Activated naive CD8-positive, alpha-beta T cell treated with anti-CD3 and anti-CD28 coated beads, Interleukin-2, amount 10 ng/mL, durations not matched to agents 7 days and 5 days (primary cell): ENCODE results near the gene EEF1AKMT1. TPM values are rescaled to one million over a fixed set of nuclear protein-coding genes. Genes with fewer than 3 reads are reported as not detected.

Experiments
- ATAC-seq: fragments of 150-1000 bp; cut with Tn5 transposase; one replicate; pipeline ENCODE4 v1.10.0; 2021; ENCODE audit warnings: low read depth, moderate library complexity
- POLR2A ChIA-PET: fragments of 350-600 bp; sonication (Branson Sonifier 250); formaldehyde crosslinking; loops from one replicate; lab custom pipeline; 2021; ENCODE audit warnings: antibody characterized with exemption; lab: Charles Lee
- DNase-seq: peaks from one replicate; pipeline ENCODE4 v3.0.0; 2021
- H3K27ac Mint-ChIP-seq: one replicate; pipeline ENCODE4 v1.8.0; 2022; ENCODE audit warnings: mild to moderate bottlenecking, mixed read lengths
- H3K27me3 Mint-ChIP-seq: one replicate; pipeline ENCODE4 v1.8.0; 2022; ENCODE audit warnings: mild to moderate bottlenecking, moderate library complexity, mixed read lengths
- H3K36me3 Mint-ChIP-seq: one replicate; pipeline ENCODE4 v1.8.0; 2021; ENCODE audit warnings: mild to moderate bottlenecking, mixed read lengths
- H3K4me1 Mint-ChIP-seq: one replicate; pipeline ENCODE4 v1.8.0; 2021; ENCODE audit warnings: mixed read lengths
- H3K4me3 Mint-ChIP-seq: one replicate; pipeline ENCODE4 v1.8.0; 2022; ENCODE audit warnings: mild to moderate bottlenecking, moderate library complexity, mixed read lengths
- H3K9me3 Mint-ChIP-seq: one replicate; pipeline ENCODE4 v1.8.0; 2021; ENCODE audit warnings: mixed read lengths
- total RNA-seq, 2 experiments: library from RNA; stranded (reverse); gene quantifications; one replicate each; pipeline ENCODE4 v1.2.3, GENCODE V29; 2021

The EEF1AKMT1 gene
- total RNA-seq, 2 experiments from 2014 or later, result 7.1 to 9.0 TPM

- POLR2A ChIA-PET, result no interaction called here
- ATAC-seq (no peak), DNase-seq (no peak)
- H3K27ac Mint-ChIP-seq, result peak overlapping the region; percentile 2
- peaks cover 16% of the 10 kb centered on the region for H3K36me3 Mint-ChIP-seq
- no peaks in the 10 kb centered on the region for H3K27me3 Mint-ChIP-seq
- H3K4me1 Mint-ChIP-seq, result peaks cover 13% of the 10 kb centered on the region
- no peaks in the 10 kb centered on the region for H3K9me3 Mint-ChIP-seq
- no peak overlapping the region for H3K4me3 Mint-ChIP-seq
Measured at GRCh38 chr13:20798027-20798426, 24.3 kb upstream of the EEF1AKMT1 start.

DNA sequence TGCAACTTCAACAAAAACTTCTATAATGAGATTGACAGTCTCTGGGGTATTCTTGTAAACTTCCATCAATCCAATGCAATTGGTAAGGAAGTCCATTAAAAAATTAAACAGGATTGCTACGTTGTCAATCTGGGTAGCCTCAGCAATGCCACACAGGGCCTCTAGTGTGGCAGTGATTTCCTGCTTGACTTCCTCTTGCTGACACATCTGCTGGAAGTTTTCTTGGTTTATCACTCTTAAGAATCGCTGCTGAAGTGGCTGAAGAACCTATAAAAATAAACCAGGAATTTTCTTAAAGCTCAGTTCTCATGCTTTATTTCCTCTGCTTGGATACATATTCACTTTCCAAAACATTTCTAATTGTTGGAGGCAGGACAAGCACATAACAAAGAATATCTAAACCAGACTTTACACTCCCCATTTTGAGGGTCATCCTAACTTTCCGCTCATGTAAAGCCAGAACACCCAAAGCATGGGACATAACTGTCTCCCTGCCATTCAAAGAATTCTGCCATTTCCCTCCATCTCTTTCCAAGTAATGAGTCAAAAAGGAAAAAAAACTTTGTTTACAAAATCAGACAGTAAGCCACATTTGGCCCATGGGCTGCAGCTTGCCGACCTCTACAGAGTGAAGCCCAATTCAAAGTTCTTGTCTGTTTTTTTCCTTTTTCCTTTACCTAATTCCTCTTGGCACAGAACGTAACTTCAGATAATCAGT is 23.2 kb upstream of the EEF1AKMT1 start:
- Mint-ChIP-seq H3K27ac (no peak overlapping the region), H3K27me3 (no peaks in the 10 kb centered on the region), H3K4me3 (peak overlapping the region; percentile 15), H3K36me3 (peaks cover 16% of the 10 kb centered on the region), H3K4me1 (peaks cover 12% of the 10 kb centered on the region), H3K9me3 (no peaks in the 10 kb centered on the region)
- no peak for DNase-seq
- POLR2A ChIA-PET, result no interaction called here
- no peak for ATAC-seq

- POLR2A ChIA-PET, result no interaction called here
Measured at GRCh38 chr13:20789665-20790064, 15.9 kb upstream of the EEF1AKMT1 start.

GRCh38 chr13:20788312-20788711 is 14.6 kb upstream of the EEF1AKMT1 start:
- POLR2A ChIA-PET, result interaction anchor here (0.7 to 1.2 kb wide), 2 partner anchors 14 to 123 kb away, joined by 3 read pairs; partner anchors contain the start of gene EEF1AKMT1
- Mint-ChIP-seq H3K27ac (no peak overlapping the region), H3K36me3 (peaks cover 18% of the 10 kb centered on the region), H3K4me1 (peaks cover 6% of the 10 kb centered on the region), H3K27me3 (no peaks in the 10 kb centered on the region), H3K4me3 (no peak overlapping the region), H3K9me3 (no peaks in the 10 kb centered on the region)
- ATAC-seq (no peak), DNase-seq (no peak)

More at GRCh38 chr13:20789665-20790064, 15.9 kb upstream of the EEF1AKMT1 start:
- Mint-ChIP-seq H3K27ac (no peak overlapping the region), H3K9me3 (no peaks in the 10 kb centered on the region), H3K27me3 (no peaks in the 10 kb centered on the region), H3K4me1 (peaks cover 2% of the 10 kb centered on the region), H3K36me3 (peaks cover 14% of the 10 kb centered on the region), H3K4me3 (no peak overlapping the region)
- ATAC-seq, result no peak
- DNase-seq, result no peak

DNA sequence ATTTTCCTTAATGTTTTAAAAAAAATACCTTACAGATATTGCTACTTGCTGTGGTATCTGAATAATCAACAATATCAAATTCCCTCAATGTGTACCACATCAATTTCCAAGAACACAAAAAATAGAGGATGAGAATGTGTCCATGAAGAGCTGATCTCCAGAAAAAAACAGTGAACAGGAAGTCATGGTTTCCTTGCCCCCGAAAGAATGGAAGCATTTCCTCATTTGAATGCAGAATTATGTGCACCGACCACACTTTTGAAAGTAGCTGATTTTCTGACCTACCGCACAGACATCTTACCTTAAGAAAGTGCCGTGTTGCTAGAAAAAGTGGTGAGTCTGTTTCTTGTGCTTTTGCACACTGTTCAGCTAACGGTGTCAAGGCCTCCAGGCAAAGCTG is 13.4 kb upstream of the EEF1AKMT1 start:
- H3K36me3 Mint-ChIP-seq, result peaks cover 20% of the 10 kb centered on the region
- H3K27ac Mint-ChIP-seq, result no peak overlapping the region
- DNase-seq, result no peak
- H3K27me3 Mint-ChIP-seq, result no peaks in the 10 kb centered on the region
- POLR2A ChIA-PET, result interaction anchor here (1.2 kb wide), 1 partner anchor 13 kb away, joined by 3 read pairs; the partner anchor contains the start of gene EEF1AKMT1
- no peak for ATAC-seq
- H3K4me1 Mint-ChIP-seq, result peaks cover 6% of the 10 kb centered on the region
- no peak overlapping the region for H3K4me3 Mint-ChIP-seq
- no peaks in the 10 kb centered on the region for H3K9me3 Mint-ChIP-seq

DNA sequence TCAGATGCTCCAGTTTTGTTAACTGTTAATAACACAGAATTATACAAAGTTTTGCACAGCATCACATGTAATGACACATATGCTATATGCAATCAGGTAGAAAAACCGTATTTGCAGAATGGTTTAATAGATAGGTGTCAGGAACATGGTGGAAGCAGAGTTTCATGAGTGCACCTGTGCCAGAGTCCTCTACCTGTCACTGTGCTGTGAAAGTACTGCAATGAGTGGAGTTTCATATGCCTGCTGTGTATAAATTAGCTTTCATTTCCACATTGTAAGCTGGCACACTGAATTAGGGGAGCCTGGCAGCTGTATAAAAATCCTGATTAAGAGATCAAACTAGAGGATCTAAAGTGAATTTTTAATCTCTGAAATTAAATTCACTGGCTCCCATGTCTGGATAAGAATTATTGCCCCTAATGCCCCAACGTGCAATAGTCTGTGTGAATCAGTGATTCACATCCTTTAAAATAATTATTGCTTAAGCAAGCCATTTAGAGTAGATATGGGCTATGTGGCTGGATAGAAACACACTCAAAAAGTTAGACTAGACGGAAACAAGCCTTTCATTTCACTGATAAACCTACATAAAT is 8.5 kb upstream of the EEF1AKMT1 start:
- ATAC-seq, result no peak
- H3K27ac Mint-ChIP-seq, result no peak overlapping the region
- no peak for DNase-seq
- H3K27me3 Mint-ChIP-seq, result no peaks in the 10 kb centered on the region
- H3K4me1 Mint-ChIP-seq, result peaks cover 4% of the 10 kb centered on the region
- peaks cover 17% of the 10 kb centered on the region for H3K36me3 Mint-ChIP-seq
- H3K4me3 Mint-ChIP-seq, result no peak overlapping the region
- no peaks in the 10 kb centered on the region for H3K9me3 Mint-ChIP-seq
- POLR2A ChIA-PET, result interaction anchor here (1.8 kb wide), 1 partner anchor 9 kb away, joined by 8 read pairs; the partner anchor contains the start of gene EEF1AKMT1

DNA sequence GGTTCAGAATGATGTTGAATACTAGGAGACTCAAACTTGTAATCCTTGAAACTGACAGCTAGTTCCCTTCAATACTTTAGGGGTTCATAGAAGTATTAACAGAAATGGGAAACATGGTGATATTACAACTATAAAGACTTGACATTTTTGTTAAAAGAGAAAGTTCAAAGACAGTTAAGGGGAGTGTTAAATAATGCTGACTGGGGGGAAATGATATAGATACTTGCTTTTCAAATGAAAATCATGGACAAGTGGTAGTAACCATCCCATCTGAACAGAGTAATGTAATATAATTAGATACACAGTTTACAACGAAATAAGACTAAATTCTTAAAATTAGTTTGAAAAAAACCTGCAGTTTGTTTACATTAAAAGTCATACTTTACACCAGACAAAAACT is 6.6 kb upstream of the EEF1AKMT1 start:
- ATAC-seq (no peak), DNase-seq (no peak)
- Mint-ChIP-seq H3K4me3 (no peak overlapping the region), H3K4me1 (peaks cover 4% of the 10 kb centered on the region), H3K27ac (no peak overlapping the region), H3K27me3 (no peaks in the 10 kb centered on the region), H3K9me3 (no peaks in the 10 kb centered on the region), H3K36me3 (peaks cover 16% of the 10 kb centered on the region)
- POLR2A ChIA-PET, result no interaction called here

- Mint-ChIP-seq H3K27ac (no peak overlapping the region), H3K4me1 (peaks cover 8% of the 10 kb centered on the region), H3K36me3 (peaks cover 16% of the 10 kb centered on the region), H3K4me3 (no peak overlapping the region), H3K9me3 (no peaks in the 10 kb centered on the region), H3K27me3 (no peaks in the 10 kb centered on the region)
- no peak for DNase-seq
- POLR2A ChIA-PET, result no interaction called here
- ATAC-seq, result no peak
Measured at GRCh38 chr13:20779405-20779804, 5.6 kb upstream of the EEF1AKMT1 start.

- POLR2A ChIA-PET, result no interaction called here
- no peak for DNase-seq
- Mint-ChIP-seq H3K27me3 (no peaks in the 10 kb centered on the region), H3K4me3 (no peak overlapping the region), H3K4me1 (peaks cover 8% of the 10 kb centered on the region), H3K36me3 (peaks cover 10% of the 10 kb centered on the region), H3K9me3 (no peaks in the 10 kb centered on the region), H3K27ac (no peak overlapping the region)
- ATAC-seq, result no peak
Measured at GRCh38 chr13:20778311-20778710, 4.5 kb upstream of the EEF1AKMT1 start.

- no peak overlapping the region for H3K4me3 Mint-ChIP-seq
Measured at GRCh38 chr13:20776751-20777150, 3.0 kb upstream of the EEF1AKMT1 start.

GRCh38 chr13:20775961-20776360 is 2.2 kb upstream of the EEF1AKMT1 start:
- Mint-ChIP-seq H3K9me3 (no peaks in the 10 kb centered on the region), H3K4me1 (peaks cover 21% of the 10 kb centered on the region), H3K36me3 (peaks cover 13% of the 10 kb centered on the region), H3K27me3 (no peaks in the 10 kb centered on the region), H3K27ac (no peak overlapping the region), H3K4me3 (no peak overlapping the region)
- ATAC-seq (no peak), DNase-seq (no peak)
- POLR2A ChIA-PET, result no interaction called here

More at GRCh38 chr13:20776751-20777150, 3.0 kb upstream of the EEF1AKMT1 start:
- Mint-ChIP-seq H3K36me3 (peaks cover 9% of the 10 kb centered on the region), H3K9me3 (no peaks in the 10 kb centered on the region), H3K4me1 (peaks cover 18% of the 10 kb centered on the region), H3K27ac (no peak overlapping the region), H3K27me3 (no peaks in the 10 kb centered on the region)
- POLR2A ChIA-PET, result no interaction called here
- DNase-seq, result no peak
- no peak for ATAC-seq

GRCh38 chr13:20774746-20775145 is 985 bp upstream of the EEF1AKMT1 start:
- POLR2A ChIA-PET, result interaction anchor here (1.6 to 2.5 kb wide), 2 partner anchors 13 to 128 kb away, joined by 3 to 6 read pairs; partner anchors contain the start of gene XPO4
- DNase-seq, result no peak
- peaks cover 21% of the 10 kb centered on the region for H3K36me3 Mint-ChIP-seq
- no peak for ATAC-seq
- H3K9me3 Mint-ChIP-seq, result peaks cover 8% of the 10 kb centered on the region
- no peaks in the 10 kb centered on the region for H3K27me3 Mint-ChIP-seq
- H3K4me3 Mint-ChIP-seq, result peak overlapping the region; percentile 95
- peaks cover 25% of the 10 kb centered on the region for H3K4me1 Mint-ChIP-seq
- peak overlapping the region; percentile 97 for H3K27ac Mint-ChIP-seq

- POLR2A ChIA-PET, result interaction anchor here (1.0 to 2.5 kb wide), 6 partner anchors 10 to 403 kb away, joined by 3 to 8 read pairs (median 6); partner anchors contain the start of gene XPO4
- H3K9me3 Mint-ChIP-seq, result peaks cover 19% of the 10 kb centered on the region
Measured at GRCh38 chr13:20772401-20773131, 1.2 kb downstream of the EEF1AKMT1 start.

More at GRCh38 chr13:20772401-20773131, 1.2 kb downstream of the EEF1AKMT1 start:
- Mint-ChIP-seq H3K4me1 (peaks cover 25% of the 10 kb centered on the region), H3K27me3 (no peaks in the 10 kb centered on the region), H3K36me3 (peaks cover 42% of the 10 kb centered on the region), H3K4me3 (peak overlapping the region; percentile 95), H3K27ac (peak overlapping the region; percentile 97)
- ATAC-seq (no peak), DNase-seq (no peak)
